Neutrophil (primary cell): ENCODE data around the gene PDE7B.

Source experiments
- H3K27ac ChIP-seq: fragments of 200-600 bp; sonication (generic); 2 replicates; pipeline ENCODE4 v1.5.1; 2016; ENCODE audit warnings: mild to moderate bottlenecking, moderate library complexity
- H3K27me3 ChIP-seq: fragments of 200-600 bp; sonication (generic); 2 replicates; pipeline ENCODE4 v1.6.0; 2016; ENCODE audit warnings: mild to moderate bottlenecking
- H3K36me3 ChIP-seq: fragments of 200-600 bp; sonication (generic); 2 replicates; pipeline ENCODE4 v1.5.1; 2017
- H3K4me1 ChIP-seq, 2 experiments: fragments of 200-600 bp in 1 of 2; sonication (generic) in 1 of 2; 1 replicate in 1 of 2; 2 replicates in 1 of 2; pipeline versions ENCODE4 v1.5.1 to v1.6.1; 2013 to 2016; ENCODE audit warnings: low read depth in 1 of 2, low read length in 1 of 2, mild to moderate bottlenecking in 1 of 2, moderate library complexity in 1 of 2; ENCODE audit not compliant: control insufficient read depth in 1 of 2, insufficient read depth in 1 of 2
- H3K4me3 ChIP-seq, 2 experiments: fragments of 200-600 bp in 1 of 2; sonication (generic) in 1 of 2; 1 replicate in 1 of 2; 2 replicates in 1 of 2; pipeline ENCODE4 v1.5.1; 2013 to 2016; ENCODE audit warnings: low read depth in 1 of 2, low read length in 1 of 2, mild to moderate bottlenecking in 1 of 2, moderate library complexity in 1 of 2
- H3K9me3 ChIP-seq: fragments of 200-600 bp; sonication (generic); 2 replicates; pipeline ENCODE4 v1.5.1; 2016
- CTCF ChIP-seq: fragments of 200-600 bp; sonication (generic); IDR thresholded peaks from 2 replicates; pipeline ENCODE4 v1.5.1; 2016; ENCODE audit warnings: antibody characterized with exemption

The PDE7B gene

DNA sequence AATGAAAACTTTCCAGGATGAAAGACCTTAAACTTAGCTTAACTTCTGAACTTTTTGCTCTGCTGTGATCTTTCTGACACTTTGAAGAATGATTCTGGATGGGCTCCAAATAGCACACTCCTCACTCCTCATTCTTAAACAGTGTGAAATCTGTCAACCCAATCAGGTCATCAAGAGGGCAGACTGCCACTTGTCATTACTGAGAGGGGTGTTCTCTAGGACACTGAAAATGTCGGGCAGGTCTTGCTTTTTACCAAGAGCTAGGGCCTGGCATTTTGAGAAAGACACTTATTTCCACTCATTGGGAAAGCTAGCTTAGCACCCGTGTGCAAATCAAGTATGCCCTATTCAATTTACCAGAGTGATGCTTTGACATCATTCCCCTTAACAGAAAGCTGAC, 276.4 kb downstream of the PDE7B start:
- Histone ChIP-seq H3K4me1 (no peaks in the 10 kb centered on the region), H3K36me3 (no peaks in the 10 kb centered on the region), H3K27ac (no peak overlapping the region), H3K27me3 (no peaks in the 10 kb centered on the region), H3K4me3 (no peak overlapping the region), H3K9me3 (no peaks in the 10 kb centered on the region)
- no peak for TF ChIP-seq CTCF

- Histone ChIP-seq H3K27ac (no peak overlapping the region), H3K36me3 (no peaks in the 10 kb centered on the region), H3K27me3 (no peaks in the 10 kb centered on the region), H3K4me1 (no peaks in the 10 kb centered on the region), H3K9me3 (no peaks in the 10 kb centered on the region), H3K4me3 (no peak overlapping the region)
- no peak for TF ChIP-seq CTCF
Observed at GRCh38 chr6:136129365-136129764, 277.9 kb downstream of the PDE7B start.

DNA sequence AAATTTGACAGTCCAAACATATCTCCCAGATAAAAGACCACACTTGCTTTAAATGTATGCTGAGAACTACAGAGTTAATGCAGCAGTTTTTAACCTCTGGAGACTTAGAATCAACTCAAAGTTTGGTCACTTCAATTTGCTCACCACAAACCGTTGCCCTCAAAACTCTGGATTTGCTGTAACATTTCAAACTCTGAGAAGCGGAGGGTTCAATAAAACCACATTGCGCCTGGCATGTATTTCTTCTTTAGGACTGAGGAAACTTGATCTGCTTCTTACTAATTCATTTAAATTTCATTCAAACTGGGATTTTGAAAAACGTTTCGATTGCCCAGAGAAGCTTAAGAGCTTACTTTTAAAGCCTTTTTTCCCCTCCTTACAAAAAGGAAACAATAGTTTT, 282.8 kb downstream of the PDE7B start:
- no peaks in the 10 kb centered on the region for H3K36me3 ChIP-seq
- no peak overlapping the region for H3K27ac ChIP-seq
- H3K9me3 ChIP-seq: no peaks in the 10 kb centered on the region
- no peaks in the 10 kb centered on the region for H3K27me3 ChIP-seq
- H3K4me1 ChIP-seq: no peaks in the 10 kb centered on the region
- no peak for TF ChIP-seq CTCF
- no peak overlapping the region for H3K4me3 ChIP-seq

GRCh38 chr6:136134751-136135150, 283.2 kb downstream of the PDE7B start:
- TF ChIP-seq CTCF: no peak
- Histone ChIP-seq H3K27me3 (no peaks in the 10 kb centered on the region), H3K27ac (no peak overlapping the region), H3K4me3 (no peak overlapping the region), H3K36me3 (no peaks in the 10 kb centered on the region), H3K4me1 (no peaks in the 10 kb centered on the region), H3K9me3 (no peaks in the 10 kb centered on the region)

GRCh38 chr6:136136274-136136673, 284.8 kb downstream of the PDE7B start:
- Histone ChIP-seq H3K4me1 (no peaks in the 10 kb centered on the region), H3K9me3 (no peaks in the 10 kb centered on the region)
- no peak for TF ChIP-seq CTCF

More at GRCh38 chr6:136136274-136136673, 284.8 kb downstream of the PDE7B start:
- Histone ChIP-seq H3K4me3 (no peak overlapping the region), H3K27ac (no peak overlapping the region), H3K36me3 (no peaks in the 10 kb centered on the region), H3K27me3 (no peaks in the 10 kb centered on the region)
